DOHH2 (cell line): ENCODE data around the gene RCC2.

Source experiments
- H3F3A ChIP-seq: fragments of 200-600 bp; sonication (generic), shearing (Covaris generic); 2 replicates; pipeline ENCODE4 v1.6.0; 2016; ENCODE audit warnings: antibody characterized with exemption, mild to moderate bottlenecking; ENCODE audit not compliant: control insufficient read depth, insufficient read depth
- H3K27ac ChIP-seq: fragments of 200-600 bp; sonication (generic); 2 replicates; pipeline ENCODE4 v1.5.1; 2014; ENCODE audit warnings: low read depth, mild to moderate bottlenecking, low read length, moderate library complexity
- H3K27me3 ChIP-seq: fragments of 200-600 bp; sonication (generic); 2 replicates; pipeline ENCODE4 v1.6.1; 2014; ENCODE audit warnings: mild to moderate bottlenecking, low read length, mixed read lengths; ENCODE audit not compliant: control insufficient read depth
- H3K36me3 ChIP-seq: fragments of 200-600 bp; sonication (generic); 2 replicates; pipeline ENCODE4 v1.6.1; 2014; ENCODE audit warnings: mild to moderate bottlenecking, low read length, moderate library complexity, mixed read lengths; ENCODE audit not compliant: control insufficient read depth
- H3K4me1 ChIP-seq: fragments of 200-600 bp; sonication (generic); 2 replicates; pipeline ENCODE4 v1.6.1; 2014; ENCODE audit warnings: mild to moderate bottlenecking, low read length, mixed read lengths; ENCODE audit not compliant: control insufficient read depth
- H3K4me2 ChIP-seq: fragments of 200-600 bp; sonication (generic); 2 replicates; pipeline ENCODE4 v1.6.0; 2014; ENCODE audit warnings: mild to moderate bottlenecking, low read length, moderate library complexity
- H3K4me3 ChIP-seq: fragments of 200-600 bp; sonication (generic); 2 replicates; pipeline ENCODE4 v1.5.1; 2014; ENCODE audit warnings: mild to moderate bottlenecking, low read length, mixed read lengths
- H3K79me2 ChIP-seq: fragments of 200-600 bp; sonication (generic); 2 replicates; pipeline ENCODE4 v1.6.1; 2014; ENCODE audit warnings: mild to moderate bottlenecking, low read length, mixed read lengths; ENCODE audit not compliant: control insufficient read depth
- H3K9me2 ChIP-seq: fragments of 200-600 bp; sonication (generic); replicated peaks from 2 replicates; pipeline ENCODE4 v1.6.1; 2014; ENCODE audit warnings: mild to moderate bottlenecking, low read length, mixed read lengths; ENCODE audit not compliant: control insufficient read depth
- H3K9me3 ChIP-seq: fragments of 200-600 bp; sonication (generic); 2 replicates; pipeline ENCODE4 v1.6.1; 2014; ENCODE audit warnings: antibody characterized with exemption, low read length, mixed read lengths; ENCODE audit not compliant: control insufficient read depth, insufficient read depth
- H4K20me1 ChIP-seq: fragments of 200-600 bp; sonication (generic); 2 replicates; pipeline ENCODE4 v1.6.0; 2014; ENCODE audit warnings: low read depth, mild to moderate bottlenecking, antibody characterized with exemption, low read length, moderate library complexity; ENCODE audit not compliant: control insufficient read depth, insufficient read depth
- CTCF ChIP-seq: fragments of 200-600 bp; sonication (generic); IDR thresholded peaks from one replicate; pipeline ENCODE4 v1.5.1; 2014; ENCODE audit warnings: antibody characterized with exemption, mild to moderate bottlenecking, low read depth, low read length; ENCODE audit not compliant: poor library complexity, severe bottlenecking
- EZH2phosphoT487 ChIP-seq: fragments of 200-600 bp; sonication (generic); IDR thresholded peaks from 2 replicates; pipeline ENCODE4 v1.6.1; 2017; ENCODE audit warnings: borderline replicate concordance, mild to moderate bottlenecking, antibody characterized with exemption, low read length, moderate library complexity, mixed read lengths

The RCC2 gene

GRCh38 chr1:17360272-17360956 is 79.1 kb downstream of the RCC2 start:
- Histone ChIP-seq H3K9me3 (no peaks in the 10 kb centered on the region), H3K4me1 (no peaks in the 10 kb centered on the region), H3K4me2 (no peak overlapping the region), H3K4me3 (no peak overlapping the region), H3K36me3 (no peaks in the 10 kb centered on the region), H3K27me3 (no peaks in the 10 kb centered on the region), H4K20me1 (no peaks in the 10 kb centered on the region), H3F3A (no peaks in the 10 kb centered on the region), H3K9me2 (no peaks in the 10 kb centered on the region), H3K79me2 (no peaks in the 10 kb centered on the region), H3K27ac (no peak overlapping the region)
- TF ChIP-seq CTCF = no peak
- TF ChIP-seq EZH2phosphoT487 = no peak

- TF ChIP-seq EZH2phosphoT487 = no peak
- TF ChIP-seq CTCF = no peak
- Histone ChIP-seq H3F3A (no peaks in the 10 kb centered on the region), H3K4me3 (no peak overlapping the region), H3K4me1 (no peaks in the 10 kb centered on the region), H3K4me2 (no peak overlapping the region), H3K9me3 (no peaks in the 10 kb centered on the region), H4K20me1 (no peaks in the 10 kb centered on the region), H3K27me3 (no peaks in the 10 kb centered on the region), H3K79me2 (no peaks in the 10 kb centered on the region), H3K9me2 (no peaks in the 10 kb centered on the region), H3K27ac (no peak overlapping the region), H3K36me3 (no peaks in the 10 kb centered on the region)
Measured at GRCh38 chr1:17359808-17360207, 79.7 kb downstream of the RCC2 start.

GRCh38 chr1:17359031-17359430 is 80.4 kb downstream of the RCC2 start:
- Histone ChIP-seq H3K4me2 (no peak overlapping the region), H3K36me3 (no peaks in the 10 kb centered on the region), H3K27ac (no peak overlapping the region), H3K9me3 (no peaks in the 10 kb centered on the region), H3K79me2 (no peaks in the 10 kb centered on the region), H4K20me1 (no peaks in the 10 kb centered on the region), H3F3A (no peaks in the 10 kb centered on the region), H3K9me2 (no peaks in the 10 kb centered on the region), H3K27me3 (no peaks in the 10 kb centered on the region), H3K4me1 (no peaks in the 10 kb centered on the region), H3K4me3 (no peak overlapping the region)
- TF ChIP-seq EZH2phosphoT487 (no peak), CTCF (no peak)
